ENCODE data around the gene AMZ1. TPM values are rescaled to one million over a fixed set of nuclear protein-coding genes. Genes with fewer than 3 reads are reported as not detected.

Gene AMZ1
- total and polyA plus RNA-seq, 10 of the 15 experiments (the other 5 are each of a cell fraction or from before 2014, with no cell fraction given), result 0.02 to 2.0 (median 0.69) TPM

DNA sequence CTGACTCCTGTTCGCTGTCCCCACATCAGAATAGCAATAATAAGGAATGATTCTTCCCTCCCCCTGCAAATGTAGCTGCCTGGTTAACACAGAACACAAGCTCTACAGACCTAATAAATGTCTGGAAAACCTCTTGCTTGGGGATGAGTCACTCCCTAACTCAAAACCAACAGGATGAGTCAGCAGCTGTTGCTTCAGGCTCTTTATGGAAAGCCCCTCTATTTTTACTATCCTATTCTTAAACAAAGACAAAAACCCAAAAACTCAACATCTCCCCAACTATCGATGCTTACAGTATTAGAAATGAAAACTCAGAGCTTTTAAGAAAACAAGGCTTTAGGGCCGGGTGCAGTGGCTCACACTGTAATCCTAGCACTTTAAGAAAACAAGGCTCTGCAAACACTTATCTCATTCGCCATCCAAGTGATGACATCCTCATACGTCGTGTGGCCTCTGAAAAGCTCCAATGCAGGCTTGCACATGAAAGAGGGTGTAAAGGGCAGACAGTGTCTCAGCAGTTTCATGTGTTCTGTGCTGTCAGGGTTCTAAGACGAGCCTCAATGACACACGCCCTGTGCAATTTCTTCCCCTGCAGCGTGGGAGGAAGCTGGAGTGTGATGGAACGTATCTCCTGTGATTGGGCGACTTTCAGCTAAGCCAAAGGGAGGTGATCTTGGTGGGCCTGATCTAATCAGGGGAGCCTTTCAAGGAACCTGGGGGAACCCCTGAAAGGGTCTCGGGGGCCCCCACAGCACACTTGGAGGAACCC is 70.1 kb downstream of the AMZ1 start (continued):
- TF ChIP-seq, protein P1, sequence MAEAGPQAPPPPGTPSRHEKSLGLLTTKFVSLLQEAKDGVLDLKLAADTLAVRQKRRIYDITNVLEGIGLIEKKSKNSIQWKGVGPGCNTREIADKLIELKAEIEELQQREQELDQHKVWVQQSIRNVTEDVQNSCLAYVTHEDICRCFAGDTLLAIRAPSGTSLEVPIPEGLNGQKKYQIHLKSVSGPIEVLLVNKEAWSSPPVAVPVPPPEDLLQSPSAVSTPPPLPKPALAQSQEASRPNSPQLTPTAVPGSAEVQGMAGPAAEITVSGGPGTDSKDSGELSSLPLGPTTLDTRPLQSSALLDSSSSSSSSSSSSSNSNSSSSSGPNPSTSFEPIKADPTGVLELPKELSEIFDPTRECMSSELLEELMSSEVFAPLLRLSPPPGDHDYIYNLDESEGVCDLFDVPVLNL (IDR thresholded peaks at IDR 0.05; ENCODE audit: low read depth, low read length), result no peak
- TF ChIP-seq BMI1 (IDR thresholded peaks at IDR 0.05; ENCODE audit: borderline replicate concordance), result peak; percentile 57; the same call in 1 of the 2 replicates
- no peak for TF ChIP-seq EZH2 (IDR thresholded peaks at IDR 0.05; ENCODE audit: borderline replicate concordance, control insufficient read depth, low read depth, low read length)
- peak; percentile 59; the same call in 1 of the 2 replicates for TF ChIP-seq FOXK2 (IDR thresholded peaks at IDR 0.05)
- TF ChIP-seq YBX1 (IDR thresholded peaks at IDR 0.05), result no peak
- no peak for TF ChIP-seq ZNF274 (IDR thresholded peaks at IDR 0.05; ENCODE audit: insufficient read depth, insufficient read length)
- 0 out of 2 replicates have a peak, but pooled peaks have one; percentile 2 for TF ChIP-seq HDAC2 (IDR thresholded peaks at IDR 0.05)
- no peak for TF ChIP-seq ZZZ3 (IDR thresholded peaks at IDR 0.05; ENCODE audit: control insufficient read depth, insufficient read length, low read depth)
- no peak for TF ChIP-seq KDM1A (IDR thresholded peaks at IDR 0.05; ENCODE audit: borderline replicate concordance)
- peak; percentile 58; the same call in 1 of the 2 replicates for TF ChIP-seq POLR2AphosphoS5 (IDR thresholded peaks at IDR 0.05; ENCODE audit: low read length)
- peak; percentile 77 for TF ChIP-seq RUNX3 (IDR thresholded peaks at IDR 0.05; ENCODE audit: low read length)
- no peak for TF ChIP-seq ZSCAN29 (IDR thresholded peaks at IDR 0.05)
- 0 out of 2 replicates have a peak, but pooled peaks have one; percentile 9 for TF ChIP-seq CHD2 (IDR thresholded peaks at IDR 0.05; ENCODE audit: borderline replicate concordance, low read depth, low read length)
- no peak for TF ChIP-seq SMAD5 (IDR thresholded peaks at IDR 0.05; ENCODE audit: low read depth)
- TF ChIP-seq EGR1 (IDR thresholded peaks at IDR 0.05; ENCODE audit: borderline replicate concordance in 1 of 2, low read depth in 2 of 2, low read length in 2 of 2), result peak in 1 of 2 experiments; percentile 85; a peak in 2 of 3 replicates
- TF ChIP-seq ZNF207 (IDR thresholded peaks at IDR 0.05; ENCODE audit: borderline replicate concordance), result no peak
- TF ChIP-seq ZNF622 (IDR thresholded peaks at IDR 0.05), result no peak
- TF ChIP-seq EP300 (IDR thresholded peaks at IDR 0.05; ENCODE audit: borderline replicate concordance in 1 of 2, control insufficient read depth in 1 of 2, low read depth in 2 of 2, low read length in 2 of 2), result peak in 1 of 2 experiments; percentile 82; a peak in 2 of 4 replicates
- peak; percentile 67 for TF ChIP-seq PKNOX1 (IDR thresholded peaks at IDR 0.05)
- TF ChIP-seq EED (IDR thresholded peaks at IDR 0.05; ENCODE audit: low read depth), result peak; percentile 18; the same call in 1 of the 2 replicates
- peak; percentile 76 for TF ChIP-seq NBN (IDR thresholded peaks at IDR 0.05)
- TF ChIP-seq SUZ12 (IDR thresholded peaks at IDR 0.05; ENCODE audit: unreplicated experiment), result no peak
- peak; percentile 66; the same call in 1 of the 2 replicates for TF ChIP-seq BACH1 (IDR thresholded peaks at IDR 0.05; ENCODE audit: borderline replicate concordance)
- TF ChIP-seq, protein P2, sequence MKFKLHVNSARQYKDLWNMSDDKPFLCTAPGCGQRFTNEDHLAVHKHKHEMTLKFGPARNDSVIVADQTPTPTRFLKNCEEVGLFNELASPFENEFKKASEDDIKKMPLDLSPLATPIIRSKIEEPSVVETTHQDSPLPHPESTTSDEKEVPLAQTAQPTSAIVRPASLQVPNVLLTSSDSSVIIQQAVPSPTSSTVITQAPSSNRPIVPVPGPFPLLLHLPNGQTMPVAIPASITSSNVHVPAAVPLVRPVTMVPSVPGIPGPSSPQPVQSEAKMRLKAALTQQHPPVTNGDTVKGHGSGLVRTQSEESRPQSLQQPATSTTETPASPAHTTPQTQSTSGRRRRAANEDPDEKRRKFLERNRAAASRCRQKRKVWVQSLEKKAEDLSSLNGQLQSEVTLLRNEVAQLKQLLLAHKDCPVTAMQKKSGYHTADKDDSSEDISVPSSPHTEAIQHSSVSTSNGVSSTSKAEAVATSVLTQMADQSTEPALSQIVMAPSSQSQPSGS (IDR thresholded peaks at IDR 0.05; ENCODE audit: low read length), result peak; percentile 84; the same call in 1 of the 2 replicates
- no peak for TF ChIP-seq CBX3 (IDR thresholded peaks at IDR 0.05; ENCODE audit: borderline replicate concordance, low read depth)
- no peak for TF ChIP-seq TCF7 (IDR thresholded peaks at IDR 0.05; ENCODE audit: borderline replicate concordance)
- no peak for TF ChIP-seq NFXL1 (IDR thresholded peaks at IDR 0.05; ENCODE audit: borderline replicate concordance)
- no peak for TF ChIP-seq SIX5 (IDR thresholded peaks at IDR 0.05; ENCODE audit: low read depth, low read length, severe bottlenecking)
- peak; percentile 67 for TF ChIP-seq RELA (IDR thresholded peaks at IDR 0.05; ENCODE audit: borderline replicate concordance, partially characterized antibody)

Measured in GM12878 (cell line).